Gastroesophageal sphincter (tissue), 4 donors: ENCODE results near the gene SLC22A7. TPM values are rescaled to one million over a fixed set of nuclear protein-coding genes. Genes with fewer than 3 reads are reported as not detected.

Source experiments
- ATAC-seq: fragments of 150-250 bp; one replicate; pipeline ENCODE4 v1.9.1; 2016; ENCODE audit warnings: mild to moderate bottlenecking, moderate library complexity
- H3K27ac ChIP-seq, 4 donors: fragments of 200-600 bp; sonication (generic) in 3 of 4; 1 replicate in 3 of 4; 2 replicates in 1 of 4; pipeline ENCODE4 v1.5.1; 2016 to 2019
- H3K27me3 ChIP-seq: fragments of 200-600 bp; sonication (generic); one replicate; pipeline ENCODE4 v1.5.1; 2019
- H3K36me3 ChIP-seq, 2 donors: fragments of 200-600 bp; sonication (generic); one replicate each; pipeline ENCODE4 v1.5.1; 2019; ENCODE audit warnings: control low read depth in 1 of 2
- H3K4me1 ChIP-seq, 3 donors: fragments of 200-600 bp; sonication (generic); 1 replicate in 2 of 3; 2 replicates in 1 of 3; pipeline ENCODE4 v1.5.1; 2016 to 2019; ENCODE audit warnings: control low read depth in 2 of 3
- H3K4me3 ChIP-seq, 2 donors: fragments of 200-600 bp; sonication (generic); one replicate each; pipeline ENCODE4 v1.5.1; 2019; ENCODE audit warnings: mild to moderate bottlenecking in 1 of 2, moderate library complexity in 1 of 2
- H3K9me3 ChIP-seq, 3 donors: fragments of 200-600 bp; sonication (generic); one replicate each; pipeline ENCODE4 v1.5.1; 2017 to 2019; ENCODE audit warnings: control low read depth in 2 of 3
- CTCF ChIP-seq, 4 experiments: fragments of 200-600 bp in 2 of 4; fragments of 450-650 bp in 2 of 4; sonication (generic) in 1 of 4; IDR thresholded peaks; one replicate each; pipeline ENCODE4 v1.5.1; 2017 to 2019; ENCODE audit warnings: antibody characterized with exemption in 4 of 4, mild to moderate bottlenecking in 2 of 4, moderate library complexity in 2 of 4
- EP300 ChIP-seq: sonication (generic); formaldehyde crosslinking; IDR thresholded peaks from one replicate; pipeline ENCODE4 v1.6.1; 2017; ENCODE audit warnings: antibody characterized with exemption, mild to moderate bottlenecking
- POLR2A ChIP-seq, 2 donors: fragments of 450-650 bp; IDR thresholded peaks; one replicate each; pipeline ENCODE4 v1.6.1; 2017; ENCODE audit warnings: antibody characterized with exemption in 2 of 2, mild to moderate bottlenecking in 2 of 2, moderate library complexity in 1 of 2
- POLR2AphosphoS5 ChIP-seq: sonication (generic); formaldehyde crosslinking; IDR thresholded peaks from one replicate; pipeline ENCODE4 v1.6.1; 2017; ENCODE audit warnings: antibody characterized with exemption
- whole genome bisulfite sequencing, 2 donors: methylation state at CpG; one replicate each; pipeline ENCODE4 v1.1.5; 2018; ENCODE audit warnings: low coverage in 1 of 2; 5-methylcytosine and 5-hydroxymethylcytosine counted together
- total RNA-seq, 4 donors: library from RNA; depleted of rRNA; stranded (reverse); fragments of >200 nt; gene quantifications; one replicate each; pipeline ENCODE4 v1.1.0, GENCODE V29; 2016

The SLC22A7 gene
- total RNA-seq, 4 donors from 2014 or later = not detected

- Histone ChIP-seq H3K9me3 (no peaks in the 10 kb centered on the region), H3K27me3 (peaks cover 17% of the 10 kb centered on the region), H3K4me3 (no peak overlapping the region), H3K27ac (no peak overlapping the region), H3K36me3 (peaks cover 0 to 4% of the 10 kb centered on the region in 2 donors), H3K4me1 (peaks cover 0 to 17% (median 9%) of the 10 kb centered on the region in 3 donors)
- 68 to 72% methylated on average over 3 of the region's 3 CpGs for WGBS, 2 donors
- no peak for ATAC-seq
- TF ChIP-seq EP300 = no peak
- TF ChIP-seq POLR2A (IDR thresholded peaks at IDR 0.05) = no peak
- no peak for TF ChIP-seq POLR2AphosphoS5
Measured at GRCh38 chr6:43311666-43312065, 13.6 kb downstream of the SLC22A7 start.

- H3K4me1 ChIP-seq = peaks cover 0 to 6% (median under 1%) of the 10 kb centered on the region in 3 donors
- no peak for ATAC-seq
- no peak overlapping the region for H3K27ac ChIP-seq
- no peak overlapping the region for H3K4me3 ChIP-seq
- no peaks in the 10 kb centered on the region for H3K9me3 ChIP-seq
- H3K36me3 ChIP-seq = peaks cover 0 to 4% of the 10 kb centered on the region in 2 donors
- WGBS, 2 donors = 89 to 91% methylated on average over 1 of the region's 1 CpG
- TF ChIP-seq CTCF (IDR thresholded peaks at IDR 0.05) = no peak
- no peak for TF ChIP-seq POLR2AphosphoS5
- TF ChIP-seq POLR2A (IDR thresholded peaks at IDR 0.05) = no peak
- TF ChIP-seq EP300 = no peak
- H3K27me3 ChIP-seq = no peaks in the 10 kb centered on the region
Measured at GRCh38 chr6:43313813-43314212, 15.8 kb downstream of the SLC22A7 start.

GRCh38 chr6:43318011-43318410 lies 20.0 kb downstream of the SLC22A7 start:
- peaks cover 0 to 4% of the 10 kb centered on the region in 2 donors for H3K36me3 ChIP-seq
- no peak for TF ChIP-seq POLR2AphosphoS5
- TF ChIP-seq EP300 = no peak
- no peak for TF ChIP-seq POLR2A (IDR thresholded peaks at IDR 0.05)
- no peak for TF ChIP-seq CTCF (IDR thresholded peaks at IDR 0.05)
- no peak for ATAC-seq
- no peaks in the 10 kb centered on the region for H3K4me1 ChIP-seq
- H3K9me3 ChIP-seq = no peaks in the 10 kb centered on the region
- H3K27ac ChIP-seq = no peak overlapping the region
- H3K4me3 ChIP-seq = no peak overlapping the region
- WGBS, 2 donors = 93 to 94% methylated on average over 2 of the region's 2 CpGs
- H3K27me3 ChIP-seq = no peaks in the 10 kb centered on the region

GRCh38 chr6:43325876-43326275 lies 27.8 kb downstream of the SLC22A7 start:
- H3K4me1 ChIP-seq = no peaks in the 10 kb centered on the region
- no peak overlapping the region for H3K4me3 ChIP-seq
- H3K36me3 ChIP-seq = peaks cover 0 to 20% of the 10 kb centered on the region in 2 donors
- no peaks in the 10 kb centered on the region for H3K27me3 ChIP-seq
- no peak for TF ChIP-seq POLR2A (IDR thresholded peaks at IDR 0.05)
- TF ChIP-seq POLR2AphosphoS5 = no peak
- TF ChIP-seq CTCF (IDR thresholded peaks at IDR 0.05) = no peak
- TF ChIP-seq EP300 = no peak
- H3K9me3 ChIP-seq = no peaks in the 10 kb centered on the region
- no peak for ATAC-seq
- WGBS, 2 donors = 76 to 85% methylated on average over 1 of the region's 1 CpG
- no peak overlapping the region for H3K27ac ChIP-seq

GRCh38 chr6:43328528-43328927 lies 30.5 kb downstream of the SLC22A7 start:
- TF ChIP-seq POLR2A (IDR thresholded peaks at IDR 0.05) = no peak
- TF ChIP-seq POLR2AphosphoS5 = no peak
- TF ChIP-seq EP300 = no peak
- no peak for TF ChIP-seq CTCF (IDR thresholded peaks at IDR 0.05)
- ATAC-seq = no peak
- Histone ChIP-seq H3K4me3 (no peak overlapping the region), H3K27me3 (no peaks in the 10 kb centered on the region), H3K27ac (no peak overlapping the region), H3K4me1 (no peaks in the 10 kb centered on the region), H3K36me3 (peaks cover 0 to 20% of the 10 kb centered on the region in 2 donors), H3K9me3 (no peaks in the 10 kb centered on the region)
- 29 to 38% methylated on average over 1 of the region's 1 CpG for WGBS, 2 donors
